Activated CD4-positive, alpha-beta T cell treated with anti-CD3 and anti-CD28 coated beads for 4 hours (primary cell): ENCODE data around the gene HHLA2.
"Not testable (repeated sequence)": the region's sequence is repeated elsewhere in the genome, so short reads cannot be mapped to it uniquely, and the experiment has no call there.

Experiments
- DNase-seq, 2 donors: peaks; one replicate each; pipeline ENCODE4 v3.0.0-alpha.2; 2020

The HHLA2 gene

GRCh38 chr3:108296239-108296638 lies at the start of gene HHLA2:
Gene HHLA2 (plus strand): TSS chr3:108296548. CDS start chr3:108351814, 55,266 bp downstream.
- no peak for DNase-seq

GRCh38 chr3:108250626-108251025 lies 45.7 kb upstream of the HHLA2 start:
- DNase-seq = no peak

- no peak for DNase-seq
Measured at GRCh38 chr3:108251265-108251664, 45.1 kb upstream of the HHLA2 start.

GRCh38 chr3:108251844-108252243 lies 44.5 kb upstream of the HHLA2 start:
- DNase-seq = no peak

GRCh38 chr3:108255131-108255530 lies 41.2 kb upstream of the HHLA2 start:
- no peak for DNase-seq

GRCh38 chr3:108264534-108265298 lies 31.6 kb upstream of the HHLA2 start:
- DNase-seq = not testable (repeated sequence)

GRCh38 chr3:108268235-108268634 lies 28.1 kb upstream of the HHLA2 start:
- not testable (repeated sequence) for DNase-seq

- no peak for DNase-seq
Measured at GRCh38 chr3:108271626-108272025, 24.7 kb upstream of the HHLA2 start.

GRCh38 chr3:108279066-108279465 lies 17.3 kb upstream of the HHLA2 start:
- not testable (repeated sequence) for DNase-seq

GRCh38 chr3:108280476-108280875 lies 15.9 kb upstream of the HHLA2 start:
- no peak for DNase-seq

GRCh38 chr3:108281670-108282069 lies 14.7 kb upstream of the HHLA2 start:
- no peak for DNase-seq

- no peak for DNase-seq
Measured at GRCh38 chr3:108283006-108283405, 13.3 kb upstream of the HHLA2 start.

- DNase-seq = no peak
Measured at GRCh38 chr3:108283989-108284388, 12.4 kb upstream of the HHLA2 start.

GRCh38 chr3:108285176-108285575 lies 11.2 kb upstream of the HHLA2 start:
- DNase-seq = no peak

GRCh38 chr3:108287146-108287545 lies 9.2 kb upstream of the HHLA2 start:
- DNase-seq = no peak

- DNase-seq = not testable (repeated sequence)
Measured at GRCh38 chr3:108288193-108288592, 8.2 kb upstream of the HHLA2 start.

GRCh38 chr3:108289159-108289558 lies 7.2 kb upstream of the HHLA2 start:
- no peak for DNase-seq

GRCh38 chr3:108292450-108292849 lies 3.9 kb upstream of the HHLA2 start:
- DNase-seq = no peak

- DNase-seq = no peak
Measured at GRCh38 chr3:108292905-108293328, 3.4 kb upstream of the HHLA2 start.

- no peak for DNase-seq
Measured at GRCh38 chr3:108293858-108294257, 2.5 kb upstream of the HHLA2 start.

GRCh38 chr3:108295421-108296175 lies 750 bp upstream of the HHLA2 start:
- DNase-seq = no peak

GRCh38 chr3:108297647-108298046 lies 1.3 kb downstream of the HHLA2 start:
- DNase-seq = no peak

- no peak for DNase-seq
Measured at GRCh38 chr3:108298056-108298455, 1.7 kb downstream of the HHLA2 start.
